PC-9 (cell line): ENCODE data around the gene WDR59.

Source experiments
- CTCF ChIP-seq: fragments of 200-600 bp; sonication (generic); conservative IDR thresholded peaks from 2 replicates; pipeline ENCODE4 v1.6.1; 2017; ENCODE audit warnings: mixed run types, antibody characterized with exemption, mild to moderate bottlenecking, moderate library complexity
- EZH2 ChIP-seq: fragments of 200-600 bp; sonication (generic); IDR thresholded peaks from 2 replicates; pipeline ENCODE4 v1.8.0; 2017; ENCODE audit warnings: antibody characterized with exemption, low read depth

- TF ChIP-seq CTCF (no peak), EZH2 (no peak)
These were observed 88.2 kb downstream of the WDR59 start for GRCh38 chr16:74896389-74897370.
